Fibroblast of pulmonary artery (primary cell): ENCODE measurements around the gene NR2F6.
"Not testable (repeated sequence)": the region's sequence is repeated elsewhere in the genome, so short reads cannot be mapped to it uniquely, and the experiment has no call there.

Source experiments
- DNase-seq: peaks from one replicate; pipeline ENCODE4 v3.0.0-alpha.2; 2010; ENCODE audit warnings: low read depth
- H3K4me3 ChIP-seq: replicated peaks from 2 replicates; pipeline ENCODE4 v1.5.1; 2011; ENCODE audit warnings: low read depth, mild to moderate bottlenecking, control low read depth, low read length, moderate library complexity
- CTCF ChIP-seq: IDR thresholded peaks from 2 replicates; pipeline ENCODE4 v1.5.1; 2011; ENCODE audit warnings: mild to moderate bottlenecking, control low read depth, low read length, inconsistent platforms; ENCODE audit errors: missing control alignments

The NR2F6 gene

GRCh38 chr19:17196610-17197009, 49.1 kb downstream of the NR2F6 start:
- TF ChIP-seq CTCF: no peak
- no peak for DNase-seq
- no peak overlapping the region for H3K4me3 ChIP-seq

- no peak overlapping the region for H3K4me3 ChIP-seq
- DNase-seq: no peak
- no peak for TF ChIP-seq CTCF
Measured at GRCh38 chr19:17195106-17195505, 50.6 kb downstream of the NR2F6 start.

GRCh38 chr19:17194608-17195007, 51.1 kb downstream of the NR2F6 start:
- DNase-seq: no peak
- H3K4me3 ChIP-seq: no peak overlapping the region
- no peak for TF ChIP-seq CTCF

GRCh38 chr19:17192751-17193150, 53.0 kb downstream of the NR2F6 start:
- no peak for TF ChIP-seq CTCF
- no peak for DNase-seq
- no peak overlapping the region for H3K4me3 ChIP-seq

- H3K4me3 ChIP-seq, DNase-seq: not testable (repeated sequence)
Measured at GRCh38 chr19:17191736-17192135, 54.0 kb downstream of the NR2F6 start.

- DNase-seq: no peak
- no peak for TF ChIP-seq CTCF
- H3K4me3 ChIP-seq: no peak overlapping the region
Measured at GRCh38 chr19:17185590-17185989, 60.1 kb downstream of the NR2F6 start.

- no peak for TF ChIP-seq CTCF
- DNase-seq: no peak
- no peak overlapping the region for H3K4me3 ChIP-seq
Measured at GRCh38 chr19:17184371-17184841, 61.3 kb downstream of the NR2F6 start.

- no peak overlapping the region for H3K4me3 ChIP-seq
- DNase-seq: no peak
- TF ChIP-seq CTCF: no peak
Measured at GRCh38 chr19:17183858-17184321, 61.8 kb downstream of the NR2F6 start.
